ENCODE results near the gene NPTX1. TPM values are rescaled to one million over a fixed set of nuclear protein-coding genes. Genes with fewer than 3 reads are reported as not detected.

NPTX1 gene
- polyA plus RNA-seq, 1 donor from 2014 or later = 0.56 TPM

DNA sequence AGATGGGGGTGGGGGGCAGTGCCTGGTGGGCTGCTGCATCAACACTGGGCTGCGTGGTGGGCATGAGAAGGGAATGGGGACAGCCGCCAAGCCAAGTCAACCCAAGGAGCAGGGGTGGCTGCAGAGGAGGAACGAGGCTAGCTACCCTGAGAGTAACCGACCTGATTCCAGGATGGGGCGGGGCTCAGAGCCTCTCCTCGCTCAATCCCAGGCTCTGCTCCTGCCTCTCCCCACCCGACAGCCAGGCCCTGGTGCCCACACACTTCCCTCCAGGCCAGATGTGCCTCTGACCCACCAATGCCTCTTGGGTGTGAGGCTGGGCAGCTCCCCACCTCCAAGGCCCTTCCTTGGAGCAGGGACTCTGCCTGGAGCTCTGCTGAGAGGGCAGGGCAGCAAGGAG, 2.7 kb downstream of the NPTX1 start:
- no peak overlapping the region for H3K27ac ChIP-seq (ENCODE audit: low read length)
- H2AFZ ChIP-seq (ENCODE audit: low read depth, low read length) = no peak overlapping the region
- H3K9me2 ChIP-seq (ENCODE audit: insufficient read depth, low read length) = no peaks in the 10 kb centered on the region
- H4K20me1 ChIP-seq (ENCODE audit: insufficient read depth) = no peaks in the 10 kb centered on the region
- no peak overlapping the region for H3K4me3 ChIP-seq (ENCODE audit: low read length)
- TF ChIP-seq, protein P1, sequence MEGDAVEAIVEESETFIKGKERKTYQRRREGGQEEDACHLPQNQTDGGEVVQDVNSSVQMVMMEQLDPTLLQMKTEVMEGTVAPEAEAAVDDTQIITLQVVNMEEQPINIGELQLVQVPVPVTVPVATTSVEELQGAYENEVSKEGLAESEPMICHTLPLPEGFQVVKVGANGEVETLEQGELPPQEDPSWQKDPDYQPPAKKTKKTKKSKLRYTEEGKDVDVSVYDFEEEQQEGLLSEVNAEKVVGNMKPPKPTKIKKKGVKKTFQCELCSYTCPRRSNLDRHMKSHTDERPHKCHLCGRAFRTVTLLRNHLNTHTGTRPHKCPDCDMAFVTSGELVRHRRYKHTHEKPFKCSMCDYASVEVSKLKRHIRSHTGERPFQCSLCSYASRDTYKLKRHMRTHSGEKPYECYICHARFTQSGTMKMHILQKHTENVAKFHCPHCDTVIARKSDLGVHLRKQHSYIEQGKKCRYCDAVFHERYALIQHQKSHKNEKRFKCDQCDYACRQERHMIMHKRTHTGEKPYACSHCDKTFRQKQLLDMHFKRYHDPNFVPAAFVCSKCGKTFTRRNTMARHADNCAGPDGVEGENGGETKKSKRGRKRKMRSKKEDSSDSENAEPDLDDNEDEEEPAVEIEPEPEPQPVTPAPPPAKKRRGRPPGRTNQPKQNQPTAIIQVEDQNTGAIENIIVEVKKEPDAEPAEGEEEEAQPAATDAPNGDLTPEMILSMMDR (IDR thresholded peaks at IDR 0.05; ENCODE audit: poor library complexity, severe bottlenecking) = no peak
- TF ChIP-seq TAF1 (IDR thresholded peaks at IDR 0.05; ENCODE audit: low read depth) (no peak), RAD21 (conservative IDR thresholded peaks at IDR 0.05) (no peak), POLR2AphosphoS5 (IDR thresholded peaks at IDR 0.05) (no peak), MXI1 (conservative IDR thresholded peaks at IDR 0.05; ENCODE audit: poor library complexity, severe bottlenecking) (no peak), SMC3 (conservative IDR thresholded peaks at IDR 0.05; ENCODE audit: poor library complexity) (no peak), EZH2 (IDR thresholded peaks at IDR 0.05; ENCODE audit: borderline replicate concordance, insufficient read depth, low read length, poor library complexity, severe bottlenecking) (no peak), EP300 (conservative IDR thresholded peaks at IDR 0.05; ENCODE audit: poor library complexity, severe bottlenecking) (no peak)
- TF ChIP-seq, protein P2, sequence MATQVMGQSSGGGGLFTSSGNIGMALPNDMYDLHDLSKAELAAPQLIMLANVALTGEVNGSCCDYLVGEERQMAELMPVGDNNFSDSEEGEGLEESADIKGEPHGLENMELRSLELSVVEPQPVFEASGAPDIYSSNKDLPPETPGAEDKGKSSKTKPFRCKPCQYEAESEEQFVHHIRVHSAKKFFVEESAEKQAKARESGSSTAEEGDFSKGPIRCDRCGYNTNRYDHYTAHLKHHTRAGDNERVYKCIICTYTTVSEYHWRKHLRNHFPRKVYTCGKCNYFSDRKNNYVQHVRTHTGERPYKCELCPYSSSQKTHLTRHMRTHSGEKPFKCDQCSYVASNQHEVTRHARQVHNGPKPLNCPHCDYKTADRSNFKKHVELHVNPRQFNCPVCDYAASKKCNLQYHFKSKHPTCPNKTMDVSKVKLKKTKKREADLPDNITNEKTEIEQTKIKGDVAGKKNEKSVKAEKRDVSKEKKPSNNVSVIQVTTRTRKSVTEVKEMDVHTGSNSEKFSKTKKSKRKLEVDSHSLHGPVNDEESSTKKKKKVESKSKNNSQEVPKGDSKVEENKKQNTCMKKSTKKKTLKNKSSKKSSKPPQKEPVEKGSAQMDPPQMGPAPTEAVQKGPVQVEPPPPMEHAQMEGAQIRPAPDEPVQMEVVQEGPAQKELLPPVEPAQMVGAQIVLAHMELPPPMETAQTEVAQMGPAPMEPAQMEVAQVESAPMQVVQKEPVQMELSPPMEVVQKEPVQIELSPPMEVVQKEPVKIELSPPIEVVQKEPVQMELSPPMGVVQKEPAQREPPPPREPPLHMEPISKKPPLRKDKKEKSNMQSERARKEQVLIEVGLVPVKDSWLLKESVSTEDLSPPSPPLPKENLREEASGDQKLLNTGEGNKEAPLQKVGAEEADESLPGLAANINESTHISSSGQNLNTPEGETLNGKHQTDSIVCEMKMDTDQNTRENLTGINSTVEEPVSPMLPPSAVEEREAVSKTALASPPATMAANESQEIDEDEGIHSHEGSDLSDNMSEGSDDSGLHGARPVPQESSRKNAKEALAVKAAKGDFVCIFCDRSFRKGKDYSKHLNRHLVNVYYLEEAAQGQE (IDR thresholded peaks at IDR 0.05; ENCODE audit: borderline replicate concordance) = no peak
- H3F3A ChIP-seq (ENCODE audit: insufficient read depth, low read length, poor library complexity, severe bottlenecking) = no peaks in the 10 kb centered on the region
- H3K79me2 ChIP-seq (replicated peaks; ENCODE audit: insufficient read depth, low read length) = no peaks in the 10 kb centered on the region
- H3K9ac ChIP-seq (ENCODE audit: low read length) = no peak overlapping the region
- H3K36me3 ChIP-seq (ENCODE audit: insufficient read depth, low read length) = no peaks in the 10 kb centered on the region
- H3K27me3 ChIP-seq (ENCODE audit: insufficient read depth, low read depth, low read length) = peaks cover 48% of the 10 kb centered on the region
- no peak overlapping the region for H3K4me2 ChIP-seq (ENCODE audit: low read length)
- no peaks in the 10 kb centered on the region for H3K9me3 ChIP-seq (ENCODE audit: low read length)

DNA sequence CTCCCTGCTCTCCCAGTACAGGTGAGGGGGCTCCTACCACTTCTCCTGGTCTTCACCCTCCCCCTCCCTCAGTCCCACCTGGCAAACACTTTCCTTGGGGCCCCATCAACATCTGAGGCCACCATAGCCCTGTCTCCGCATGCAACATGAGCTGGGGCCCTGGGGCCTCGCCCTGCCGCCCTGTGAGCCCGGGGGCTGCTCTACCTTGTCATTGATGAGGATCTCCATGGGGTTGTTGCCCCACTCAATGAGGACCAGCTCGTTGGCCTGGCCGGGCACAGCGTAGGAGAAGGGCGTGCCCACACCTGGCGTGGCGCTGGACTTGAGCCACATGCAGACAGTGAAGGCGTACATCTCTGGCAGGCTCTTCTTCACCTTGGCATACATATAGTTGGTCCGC, 3.4 kb downstream of the NPTX1 start:
- H3K9ac ChIP-seq (ENCODE audit: low read length) = no peak overlapping the region
- no peaks in the 10 kb centered on the region for H3K36me3 ChIP-seq (ENCODE audit: insufficient read depth, low read length)
- H3K9me2 ChIP-seq (ENCODE audit: insufficient read depth, low read length) = no peaks in the 10 kb centered on the region
- H3K4me2 ChIP-seq (ENCODE audit: low read length) = no peak overlapping the region
- H3K9me3 ChIP-seq (ENCODE audit: low read length) = no peaks in the 10 kb centered on the region
- no peaks in the 10 kb centered on the region for H3K79me2 ChIP-seq (replicated peaks; ENCODE audit: insufficient read depth, low read length)
- no peaks in the 10 kb centered on the region for H3F3A ChIP-seq (ENCODE audit: insufficient read depth, low read length, poor library complexity, severe bottlenecking)
- H3K27ac ChIP-seq (ENCODE audit: low read length) = no peak overlapping the region
- TF ChIP-seq SMC3 (conservative IDR thresholded peaks at IDR 0.05; ENCODE audit: poor library complexity) = no peak
- no peak for TF ChIP-seq TAF1 (IDR thresholded peaks at IDR 0.05; ENCODE audit: low read depth)
- TF ChIP-seq POLR2AphosphoS5 (IDR thresholded peaks at IDR 0.05) = no peak
- TF ChIP-seq MXI1 (conservative IDR thresholded peaks at IDR 0.05; ENCODE audit: poor library complexity, severe bottlenecking) = no peak
- no peak for TF ChIP-seq RAD21 (conservative IDR thresholded peaks at IDR 0.05)
- TF ChIP-seq, protein P2 (IDR thresholded peaks at IDR 0.05; ENCODE audit: borderline replicate concordance) = no peak
- no peak for TF ChIP-seq EZH2 (IDR thresholded peaks at IDR 0.05; ENCODE audit: borderline replicate concordance, insufficient read depth, low read length, poor library complexity, severe bottlenecking)
- TF ChIP-seq EP300 (conservative IDR thresholded peaks at IDR 0.05; ENCODE audit: poor library complexity, severe bottlenecking) = no peak
- TF ChIP-seq, protein P1 (IDR thresholded peaks at IDR 0.05; ENCODE audit: poor library complexity, severe bottlenecking) = no peak
- H3K27me3 ChIP-seq (ENCODE audit: insufficient read depth, low read depth, low read length) = peaks cover 44% of the 10 kb centered on the region
- H2AFZ ChIP-seq (ENCODE audit: low read depth, low read length) = no peak overlapping the region
- no peaks in the 10 kb centered on the region for H4K20me1 ChIP-seq (ENCODE audit: insufficient read depth)
- H3K4me3 ChIP-seq (ENCODE audit: low read length) = no peak overlapping the region

Data from neural cell (in vitro differentiated cells).